NT2/D1 (cell line): ENCODE results near the gene MINAR1.

Experiments
- DNase-seq: peaks from one replicate; pipeline ENCODE4 v3.0.0-alpha.2; 2011; ENCODE audit warnings: low read depth, low spot score
- H3K27me3 ChIP-seq: 2 replicates; pipeline ENCODE4 v1.6.0; 2011; ENCODE audit warnings: mild to moderate bottlenecking; ENCODE audit not compliant: insufficient read length, insufficient read depth
- H3K36me3 ChIP-seq: 2 replicates; pipeline ENCODE4 v1.6.1; 2011; ENCODE audit warnings: mild to moderate bottlenecking, low read length, mixed read lengths; ENCODE audit not compliant: insufficient read depth, insufficient read length
- H3K4me1 ChIP-seq: 2 replicates; pipeline ENCODE4 v1.5.1; 2011; ENCODE audit not compliant: insufficient read depth, insufficient read length
- H3K4me3 ChIP-seq: 2 replicates; pipeline ENCODE4 v1.5.1; 2011; ENCODE audit warnings: low read depth; ENCODE audit not compliant: insufficient read length
- H3K9ac ChIP-seq: 2 replicates; pipeline ENCODE4 v1.6.0; 2011; ENCODE audit warnings: low read depth; ENCODE audit not compliant: insufficient read length
- H3K9me3 ChIP-seq: 2 replicates; pipeline ENCODE4 v1.5.1; 2011; ENCODE audit warnings: mild to moderate bottlenecking, low read length; ENCODE audit not compliant: insufficient read depth
- SUZ12 ChIP-seq: IDR thresholded peaks from 2 replicates; pipeline ENCODE4 v1.6.1; 2011; ENCODE audit not compliant: insufficient read length, insufficient read depth; ENCODE audit errors: extremely low read depth
- YY1 ChIP-seq: IDR thresholded peaks from 2 replicates; pipeline ENCODE4 v1.6.1; 2011; ENCODE audit not compliant: insufficient read length, insufficient read depth
- ZNF274 ChIP-seq: IDR thresholded peaks from 2 replicates; pipeline ENCODE4 v1.6.1; 2011; ENCODE audit warnings: mild to moderate bottlenecking, low read depth, low read length

MINAR1 gene

GRCh38 chr15:79433276-79433990 is 1.3 kb downstream of the MINAR1 start:
- Histone ChIP-seq H3K4me1 (peaks cover 2% of the 10 kb centered on the region), H3K36me3 (no peaks in the 10 kb centered on the region), H3K9ac (no peak overlapping the region), H3K9me3 (no peaks in the 10 kb centered on the region), H3K27me3 (peaks cover 69% of the 10 kb centered on the region), H3K4me3 (no peak overlapping the region)
- DNase-seq = no peak
- TF ChIP-seq SUZ12 (no peak), YY1 (no peak)

GRCh38 chr15:79434361-79434760 is 2.2 kb downstream of the MINAR1 start:
- DNase-seq = no peak
- Histone ChIP-seq H3K9ac (no peak overlapping the region), H3K4me3 (no peak overlapping the region), H3K36me3 (no peaks in the 10 kb centered on the region), H3K27me3 (peaks cover 60% of the 10 kb centered on the region), H3K9me3 (no peaks in the 10 kb centered on the region), H3K4me1 (peaks cover 2% of the 10 kb centered on the region)
- TF ChIP-seq SUZ12 (no peak), ZNF274 (no peak), YY1 (no peak)

- Histone ChIP-seq H3K36me3 (no peaks in the 10 kb centered on the region), H3K9ac (no peak overlapping the region), H3K4me1 (peaks cover 2% of the 10 kb centered on the region), H3K27me3 (peaks cover 42% of the 10 kb centered on the region), H3K9me3 (no peaks in the 10 kb centered on the region), H3K4me3 (no peak overlapping the region)
- no peak for DNase-seq
- TF ChIP-seq YY1 (no peak), SUZ12 (no peak), ZNF274 (no peak)
Measured at GRCh38 chr15:79436037-79436780, 4.1 kb downstream of the MINAR1 start.

DNA sequence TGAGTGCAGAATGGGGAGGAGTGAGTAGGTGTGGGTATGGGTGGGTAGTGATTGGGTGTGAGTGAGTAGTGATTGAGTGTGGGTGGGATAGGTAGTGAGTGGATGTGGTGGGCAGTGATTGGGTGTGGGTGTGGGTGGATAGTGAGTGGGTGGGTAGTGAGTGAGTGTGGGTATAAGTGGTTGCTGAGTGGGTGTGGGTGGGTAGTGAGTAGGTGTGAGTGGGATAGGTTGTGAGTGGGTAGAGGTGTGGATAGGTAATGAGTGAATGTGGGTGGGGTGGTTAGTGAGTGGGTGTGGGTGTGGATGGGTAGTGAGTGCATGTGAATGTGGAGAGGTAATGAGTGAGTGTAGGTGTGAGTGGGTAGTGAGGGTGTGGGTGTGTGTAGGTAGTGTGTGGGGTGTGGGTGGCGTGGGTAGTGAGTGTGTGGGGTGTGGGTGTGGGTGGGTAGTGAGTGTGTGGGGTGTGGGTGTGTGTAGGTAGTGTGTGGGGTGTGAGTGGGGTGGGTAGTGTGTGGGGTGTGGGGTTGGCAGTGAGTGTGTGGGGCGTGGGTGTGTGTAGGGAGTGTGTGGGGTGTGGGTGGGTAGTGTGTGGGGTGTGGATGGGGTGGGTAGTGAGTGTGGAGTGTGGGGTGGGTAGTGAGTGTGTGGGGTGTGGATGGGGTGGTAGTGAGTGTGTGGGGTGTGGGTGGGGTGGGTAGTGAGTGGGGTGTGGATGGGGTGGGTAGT is 5.3 kb downstream of the MINAR1 start:
- Histone ChIP-seq H3K4me1 (peaks cover 2% of the 10 kb centered on the region), H3K27me3 (peaks cover 29% of the 10 kb centered on the region), H3K9me3 (no peaks in the 10 kb centered on the region), H3K36me3 (no peaks in the 10 kb centered on the region), H3K9ac (no peak overlapping the region), H3K4me3 (no peak overlapping the region)
- TF ChIP-seq SUZ12 = no peak
- no peak for DNase-seq

DNA sequence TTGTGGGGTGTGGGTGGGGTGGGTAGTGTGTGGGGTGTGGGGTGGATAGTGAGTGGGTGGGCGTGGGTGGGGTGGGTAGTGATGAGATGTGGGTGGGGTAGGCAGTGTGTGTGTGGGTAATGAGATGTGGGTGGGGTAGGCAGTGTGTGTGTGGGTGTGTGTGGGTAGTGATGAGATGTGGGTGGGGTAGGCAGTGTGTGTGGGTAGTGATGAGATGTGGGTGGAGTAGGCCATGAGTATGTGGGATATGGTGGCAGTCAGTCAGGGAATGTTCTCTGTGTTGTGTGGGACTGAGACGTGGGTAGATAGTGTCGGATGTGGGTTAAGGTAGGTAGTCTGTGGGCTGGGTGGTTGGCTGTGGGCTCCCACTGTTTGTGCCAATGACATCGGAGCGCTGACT is 7.1 kb downstream of the MINAR1 start:
- no peaks in the 10 kb centered on the region for H3K9me3 ChIP-seq
- no peak for DNase-seq
- H3K9ac ChIP-seq = no peak overlapping the region
- no peaks in the 10 kb centered on the region for H3K36me3 ChIP-seq
- peaks cover 11% of the 10 kb centered on the region for H3K27me3 ChIP-seq
- no peaks in the 10 kb centered on the region for H3K4me1 ChIP-seq
- TF ChIP-seq YY1 = no peak
- no peak for TF ChIP-seq SUZ12
- no peak for TF ChIP-seq ZNF274
- H3K4me3 ChIP-seq = no peak overlapping the region

DNA sequence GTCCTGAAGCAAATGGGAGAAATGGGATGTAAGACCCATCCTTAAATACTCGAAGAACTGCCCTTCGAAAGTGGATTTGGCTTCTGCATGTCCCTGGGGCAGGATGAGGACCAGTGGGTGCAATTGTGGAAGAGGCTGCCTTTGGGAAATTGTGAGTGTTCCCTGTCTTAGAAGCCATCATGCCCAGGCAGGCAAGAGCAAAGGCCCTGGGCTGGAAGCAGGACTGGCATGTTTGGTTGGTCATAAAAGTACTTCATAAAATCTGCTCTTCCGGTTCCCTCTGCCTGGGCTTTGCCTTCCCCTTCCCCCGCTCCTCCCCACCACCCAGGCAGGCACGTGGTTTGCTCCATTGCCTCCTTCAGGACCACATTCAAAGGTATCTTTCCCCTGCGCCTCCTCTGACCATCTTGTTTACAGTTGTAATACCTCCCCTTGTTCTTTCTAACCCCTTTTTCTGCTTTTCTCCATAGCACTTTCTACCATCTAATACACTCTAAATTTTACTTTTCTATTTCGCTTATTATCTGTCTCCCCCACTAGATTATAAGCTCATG is 8.3 kb downstream of the MINAR1 start:
- Histone ChIP-seq H3K36me3 (no peaks in the 10 kb centered on the region), H3K4me1 (no peaks in the 10 kb centered on the region), H3K4me3 (no peak overlapping the region), H3K9ac (no peak overlapping the region), H3K27me3 (peaks cover 3% of the 10 kb centered on the region), H3K9me3 (no peaks in the 10 kb centered on the region)
- no peak for TF ChIP-seq ZNF274
- TF ChIP-seq SUZ12 = no peak
- TF ChIP-seq YY1 = no peak
- no peak for DNase-seq

- Histone ChIP-seq H3K9ac (no peak overlapping the region), H3K27me3 (no peaks in the 10 kb centered on the region), H3K4me1 (no peaks in the 10 kb centered on the region), H3K4me3 (no peak overlapping the region), H3K36me3 (no peaks in the 10 kb centered on the region), H3K9me3 (no peaks in the 10 kb centered on the region; the same call in 1 of the 2 replicates)
- DNase-seq = no peak
- TF ChIP-seq ZNF274 (no peak), YY1 (no peak), SUZ12 (no peak)
Measured at GRCh38 chr15:79442911-79443310, 10.8 kb downstream of the MINAR1 start.
